ENCODE measurements around the gene SCAPER.
"Not testable (repeated sequence)": the region's sequence is repeated elsewhere in the genome, so short reads cannot be mapped to it uniquely, and the experiment has no call there.

SCAPER gene

GRCh38 chr15:76772776-76773175, 132.4 kb downstream of the SCAPER start:
- no peak for DNase-seq

- DNase-seq, result no peak
Measured at GRCh38 chr15:76764004-76764403, 141.1 kb downstream of the SCAPER start.

- no peak for DNase-seq
Measured at GRCh38 chr15:76763554-76763953, 141.6 kb downstream of the SCAPER start.

GRCh38 chr15:76756381-76756780, 148.8 kb downstream of the SCAPER start:
- DNase-seq, result no peak

GRCh38 chr15:76753771-76754170, 151.4 kb downstream of the SCAPER start:
- no peak for DNase-seq

- DNase-seq, result no peak
Measured at GRCh38 chr15:76753131-76753530, 152.0 kb downstream of the SCAPER start.

- no peak for DNase-seq
Measured at GRCh38 chr15:76752549-76752948, 152.6 kb downstream of the SCAPER start.

GRCh38 chr15:76737573-76737972, 167.6 kb downstream of the SCAPER start:
- no peak for DNase-seq

- not testable (repeated sequence) for DNase-seq
Measured at GRCh38 chr15:76732321-76732720, 172.8 kb downstream of the SCAPER start.

- DNase-seq, result no peak
Measured at GRCh38 chr15:76730262-76730661, 174.9 kb downstream of the SCAPER start.

GRCh38 chr15:76718863-76719262, 186.3 kb downstream of the SCAPER start:
- DNase-seq, result no peak

- DNase-seq, result no peak
Measured at GRCh38 chr15:76714950-76715349, 190.2 kb downstream of the SCAPER start.

- no peak for DNase-seq
Measured at GRCh38 chr15:76711351-76711827, 193.8 kb downstream of the SCAPER start.

GRCh38 chr15:76704032-76704431, 201.1 kb downstream of the SCAPER start:
- not testable (repeated sequence) for DNase-seq

- DNase-seq, result no peak
Measured at GRCh38 chr15:76696840-76697239, 208.3 kb downstream of the SCAPER start.

- DNase-seq, result not testable (repeated sequence)
Measured at GRCh38 chr15:76692546-76692945, 212.6 kb downstream of the SCAPER start.

- DNase-seq, result not testable (repeated sequence)
Measured at GRCh38 chr15:76687592-76687991, 217.5 kb downstream of the SCAPER start.

- DNase-seq, result no peak
Measured at GRCh38 chr15:76684002-76684401, 221.1 kb downstream of the SCAPER start.

- DNase-seq, result no peak
Measured at GRCh38 chr15:76682833-76683232, 222.3 kb downstream of the SCAPER start.

- DNase-seq, result no peak
Measured at GRCh38 chr15:76682259-76682658, 222.9 kb downstream of the SCAPER start.

GRCh38 chr15:76678766-76679165, 226.4 kb downstream of the SCAPER start:
- no peak for DNase-seq

- DNase-seq, result no peak
Measured at GRCh38 chr15:76674883-76675282, 230.3 kb downstream of the SCAPER start.

- no peak for DNase-seq
Measured at GRCh38 chr15:76669521-76670207, 235.5 kb downstream of the SCAPER start.

- no peak for DNase-seq
Measured at GRCh38 chr15:76668900-76669299, 236.2 kb downstream of the SCAPER start.
